SW480 (cell line): Measurements from ENCODE around the gene FAM78B.

Experiments
- DNase-seq: peaks from one replicate; pipeline ENCODE4 v3.0.0-alpha.2; 2016; ENCODE audit warnings: low spot score

The FAM78B gene, protein sequence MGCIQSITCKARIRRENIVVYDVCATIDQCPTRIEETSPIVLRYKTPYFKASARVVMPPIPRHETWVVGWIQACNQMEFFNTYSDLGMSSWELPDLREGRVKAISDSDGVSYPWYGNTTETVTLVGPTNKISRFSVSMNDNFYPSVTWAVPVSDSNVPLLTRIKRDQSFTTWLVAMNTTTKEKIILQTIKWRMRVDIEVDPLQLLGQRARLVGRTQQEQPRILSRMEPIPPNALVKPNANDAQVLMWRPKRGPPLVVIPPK

DNA sequence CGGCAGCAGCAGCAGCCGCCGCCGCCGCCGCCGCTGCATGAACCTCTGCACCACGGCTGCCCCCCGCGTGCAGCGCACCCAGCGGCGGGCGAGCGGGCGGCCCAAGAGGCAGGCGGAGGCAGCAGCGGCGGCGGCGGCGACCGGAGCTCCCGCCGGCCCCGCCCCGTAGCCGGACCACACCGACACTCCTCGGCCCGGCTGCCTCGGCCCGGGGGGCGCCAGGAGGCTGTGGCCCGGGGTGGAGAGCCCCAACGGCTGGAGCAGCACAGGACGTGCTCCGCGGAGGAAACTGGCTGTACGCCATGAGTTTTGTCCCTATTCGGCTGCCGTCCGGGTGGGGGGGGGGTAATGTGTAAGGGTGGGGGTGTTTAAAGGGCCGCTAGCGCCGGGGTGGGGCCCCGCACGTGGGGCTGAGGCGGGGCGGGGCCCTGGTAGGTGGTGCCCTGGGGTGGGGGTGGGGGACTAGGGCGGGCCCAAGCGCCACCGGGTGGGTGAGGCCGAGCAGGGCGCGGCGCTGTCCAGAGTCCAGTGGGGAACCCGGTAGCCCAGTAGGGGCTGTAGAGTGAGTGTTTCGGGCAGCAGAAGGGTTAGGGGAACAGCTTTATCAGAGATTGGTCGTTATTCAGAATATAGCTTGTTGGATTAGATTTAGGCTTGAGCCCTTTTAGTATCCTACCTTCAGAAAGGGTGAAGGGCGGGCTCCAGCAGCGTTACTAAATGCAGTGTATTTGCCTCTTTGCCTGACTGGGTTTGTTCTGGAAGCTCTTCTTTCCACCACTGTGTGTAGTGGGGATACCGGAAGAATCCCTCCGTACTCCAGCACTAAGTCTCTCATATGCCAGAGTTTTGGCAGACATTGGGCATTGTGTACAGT is at the start of gene FAM78B:
FAM78B (minus strand) TSS at position 304 of the 874 bp plus-strand sequence. CDS start 753 bp downstream, outside the sequence.
- peak; percentile 75 for DNase-seq

DNA sequence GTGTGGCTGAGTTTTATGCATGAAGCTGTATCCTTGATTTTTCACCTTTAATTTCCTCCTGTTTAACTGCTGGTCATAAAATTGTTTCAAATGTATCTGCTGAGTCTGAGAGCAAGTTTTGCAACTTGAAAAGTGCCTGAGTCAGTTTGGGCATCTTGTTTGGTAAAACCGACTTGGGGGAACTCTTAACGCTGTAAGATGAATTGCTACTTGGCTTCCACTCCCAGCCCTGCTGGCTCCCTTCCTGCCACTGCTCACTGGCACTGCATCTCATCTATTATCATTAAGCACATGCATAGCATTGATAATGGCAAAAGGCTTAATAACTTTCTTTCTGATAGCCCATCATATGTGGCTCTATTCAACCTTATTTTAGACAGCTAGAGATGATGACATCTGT is 35.7 kb upstream of the FAM78B start:
- DNase-seq = no peak

DNA sequence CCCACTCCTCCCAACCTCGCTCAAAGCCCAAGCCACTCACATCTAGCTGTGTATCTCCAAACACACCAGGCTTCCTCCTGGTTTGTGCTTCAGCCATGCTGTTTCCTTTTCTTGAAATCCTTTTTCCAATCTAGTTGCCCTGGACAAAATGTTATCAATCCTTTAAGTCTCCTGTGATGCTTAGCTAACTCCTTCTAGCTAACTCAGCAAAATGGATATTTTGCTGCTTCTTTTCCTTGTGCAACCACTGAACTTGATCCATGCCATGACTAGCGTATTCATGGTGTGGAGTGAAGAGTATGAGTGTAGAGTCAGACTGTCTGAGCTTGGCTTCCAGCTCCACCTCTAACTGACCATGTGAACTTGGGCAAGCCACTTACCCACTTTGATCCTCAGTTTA is 33.9 kb upstream of the FAM78B start:
- no peak for DNase-seq

DNA sequence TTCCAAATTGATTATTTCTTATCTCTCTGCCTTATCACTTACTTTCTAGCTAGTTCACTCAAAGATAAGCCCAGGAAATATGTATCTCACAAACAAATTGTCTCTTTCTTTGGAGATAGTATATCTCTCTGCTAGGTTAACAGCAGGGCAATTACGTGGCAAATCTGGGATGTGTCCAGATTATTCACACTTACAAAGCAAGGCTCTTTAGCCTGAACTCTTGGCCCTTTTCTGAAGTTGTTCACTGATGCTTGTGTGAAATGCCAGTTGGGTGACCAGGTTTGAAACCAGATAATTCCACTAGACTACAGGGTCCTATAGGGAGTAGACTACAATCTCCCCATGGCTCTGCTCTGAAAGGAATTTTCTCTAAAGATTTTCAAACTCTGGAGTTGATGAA is 30.8 kb upstream of the FAM78B start:
- DNase-seq = no peak

DNA sequence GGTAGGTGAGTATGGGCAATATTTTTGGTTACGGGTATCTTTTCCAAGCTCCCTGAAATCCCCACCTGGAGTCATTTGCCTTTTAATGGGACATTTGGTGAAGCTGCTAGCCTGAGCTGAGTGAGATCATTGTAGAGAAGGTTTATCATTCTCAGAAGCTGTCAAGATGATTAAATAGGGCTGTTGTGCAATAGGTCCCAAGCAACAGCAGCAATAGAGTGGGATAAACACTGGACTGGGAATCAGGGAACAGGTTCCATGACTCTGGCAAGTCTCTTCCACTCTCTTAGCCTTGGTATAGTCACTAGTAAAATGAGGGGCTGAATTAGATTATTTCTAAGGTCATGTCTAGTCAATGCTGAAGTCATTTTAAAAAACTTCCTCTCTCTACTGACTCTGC is 30.3 kb upstream of the FAM78B start:
- no peak for DNase-seq

DNA sequence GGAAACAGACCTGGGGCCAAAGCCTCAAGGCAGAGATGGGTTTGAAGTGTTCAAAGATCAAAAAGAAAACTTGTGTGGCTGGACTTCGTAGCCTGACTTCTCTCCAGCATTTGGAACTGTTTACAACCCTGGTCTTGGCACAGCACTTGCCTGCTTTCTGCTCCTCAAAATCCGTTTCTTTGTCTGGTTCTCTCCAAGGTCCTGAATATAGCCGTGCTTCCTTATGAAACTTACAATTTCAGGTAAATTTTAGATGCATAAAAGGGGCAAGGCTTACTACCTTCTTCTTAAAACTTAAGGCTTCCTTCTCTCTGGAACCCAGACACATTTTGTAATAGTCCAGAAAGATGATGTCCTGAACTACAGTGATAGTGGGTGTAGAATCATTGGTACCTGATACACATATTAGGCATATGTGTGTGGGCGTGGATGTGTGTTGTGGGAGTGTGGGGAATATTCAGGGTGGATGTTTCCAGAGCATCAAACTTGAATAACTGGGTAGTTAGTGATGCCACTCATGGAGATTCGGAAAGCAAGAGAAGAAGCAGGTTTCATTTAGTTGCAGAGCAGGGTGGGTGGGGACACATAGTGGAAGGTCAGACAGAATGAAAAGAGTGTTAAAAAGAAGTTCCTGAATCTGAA is 26.4 kb upstream of the FAM78B start:
- no peak for DNase-seq

DNA sequence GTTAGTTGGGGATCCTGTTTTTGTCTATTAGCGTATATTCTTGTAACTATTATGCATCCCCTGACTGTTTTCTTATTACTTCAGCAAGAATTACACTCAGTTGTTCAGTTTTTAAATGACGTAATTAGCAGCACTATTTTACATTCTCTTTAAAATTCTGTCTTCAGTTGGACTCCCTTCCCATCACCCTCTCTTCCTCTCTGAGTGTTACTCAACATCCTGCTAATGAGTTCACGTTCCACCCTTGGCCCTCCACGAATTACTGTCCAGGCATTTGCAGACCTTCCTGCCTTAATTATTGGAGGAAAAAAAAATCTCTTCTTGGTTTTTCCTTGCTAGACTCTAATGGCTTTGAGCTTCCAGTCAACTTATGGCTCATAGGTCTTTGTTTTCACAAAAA is 23.6 kb upstream of the FAM78B start:
- no peak for DNase-seq

DNA sequence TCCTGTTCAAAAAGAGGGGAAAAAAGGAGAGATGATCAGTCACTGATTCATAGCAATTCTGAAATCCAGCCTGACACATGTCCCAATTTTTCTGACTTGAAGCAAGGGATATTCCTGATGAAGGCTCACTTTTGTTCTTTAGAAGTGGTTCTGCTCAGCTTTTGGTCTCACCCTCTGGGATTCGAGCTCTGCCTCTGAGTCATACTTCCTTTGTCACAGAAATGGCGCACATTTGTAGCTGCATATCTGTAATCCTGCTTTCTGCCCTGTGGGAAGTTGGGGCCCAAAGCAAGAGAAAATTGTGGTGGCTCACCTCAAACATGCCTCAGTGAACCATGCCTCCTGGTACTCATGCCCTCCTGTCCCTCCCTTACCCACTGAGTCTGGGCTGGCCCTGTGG is 22.3 kb upstream of the FAM78B start:
- peak; percentile 6 for DNase-seq

DNA sequence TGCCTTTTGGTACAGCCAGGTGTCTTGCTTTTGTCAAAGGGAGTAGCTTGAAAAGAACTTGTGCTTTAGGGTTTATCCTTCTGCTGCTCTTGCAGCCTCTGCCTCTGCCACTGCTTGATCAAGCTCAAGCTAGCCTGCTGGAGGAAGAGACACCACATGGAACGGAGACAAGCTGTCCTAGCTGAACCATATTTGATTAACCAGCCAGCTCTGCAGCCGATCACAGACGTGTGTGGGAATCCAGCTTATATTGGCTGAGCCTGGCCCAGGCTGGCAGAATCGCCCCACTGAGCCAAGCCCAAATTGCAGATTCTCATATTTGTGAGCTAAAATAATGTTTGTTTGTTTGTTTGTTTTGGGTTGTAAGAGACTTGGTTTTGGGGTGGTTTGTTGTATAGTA is 18.7 kb upstream of the FAM78B start:
- DNase-seq = no peak

DNA sequence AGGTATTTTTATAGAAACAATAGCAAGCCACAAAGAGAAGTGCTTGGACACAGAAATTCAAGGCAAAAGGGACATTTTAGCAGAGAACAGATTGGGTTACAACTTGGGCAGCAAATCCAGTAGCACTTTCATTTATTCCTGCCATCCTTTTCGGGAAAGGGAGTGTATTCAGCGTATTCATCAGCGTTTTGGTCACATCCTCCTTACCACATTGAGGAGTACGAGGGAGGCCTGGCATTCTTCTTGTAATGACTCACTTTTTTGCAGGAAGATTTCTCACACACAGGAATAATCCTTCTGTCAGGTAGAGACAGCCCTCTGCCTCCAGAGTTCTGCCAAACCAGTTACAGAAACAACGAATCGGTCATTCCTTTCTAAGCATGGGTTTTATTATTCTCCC is 18.1 kb upstream of the FAM78B start:
- peak; percentile 58 for DNase-seq

DNA sequence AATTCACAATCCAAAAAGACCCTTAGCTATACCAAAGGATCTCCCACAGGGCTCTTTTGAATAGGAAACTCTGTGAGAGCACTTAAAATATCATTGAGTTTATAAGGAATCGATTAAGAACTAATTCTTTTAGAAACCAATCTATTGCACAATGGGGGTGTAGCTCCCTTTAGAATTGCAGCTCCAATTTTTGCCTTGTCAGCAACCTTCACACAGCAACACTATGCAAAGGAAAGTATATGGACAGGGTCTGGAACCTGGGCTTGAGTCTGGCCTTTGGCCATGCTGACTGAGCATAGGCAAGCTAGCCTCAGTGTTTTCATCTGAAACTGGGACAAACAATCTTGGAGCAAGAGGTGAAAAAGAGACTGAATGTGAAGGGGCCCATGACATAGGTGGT is 17.2 kb upstream of the FAM78B start:
- no peak for DNase-seq

DNA sequence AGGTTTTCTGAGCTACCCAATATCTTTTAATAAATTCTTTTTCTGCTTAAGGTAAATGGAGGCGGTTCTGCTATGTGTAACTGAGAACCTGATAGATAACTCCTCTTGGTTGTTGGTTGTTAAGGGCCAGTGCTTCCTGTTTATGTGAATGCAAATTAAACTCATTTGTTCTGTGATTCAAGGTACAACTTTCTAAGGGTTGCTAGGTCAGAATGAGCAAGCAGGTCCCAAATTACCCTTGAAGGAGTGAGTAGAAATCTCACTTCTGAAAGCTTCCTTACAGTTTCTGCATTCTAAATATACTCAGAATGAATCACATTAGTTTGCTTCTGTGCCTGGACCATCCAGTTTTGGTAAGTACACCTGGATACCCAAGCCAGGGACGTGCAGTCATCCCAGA is 15.5 kb upstream of the FAM78B start:
- no peak for DNase-seq

DNA sequence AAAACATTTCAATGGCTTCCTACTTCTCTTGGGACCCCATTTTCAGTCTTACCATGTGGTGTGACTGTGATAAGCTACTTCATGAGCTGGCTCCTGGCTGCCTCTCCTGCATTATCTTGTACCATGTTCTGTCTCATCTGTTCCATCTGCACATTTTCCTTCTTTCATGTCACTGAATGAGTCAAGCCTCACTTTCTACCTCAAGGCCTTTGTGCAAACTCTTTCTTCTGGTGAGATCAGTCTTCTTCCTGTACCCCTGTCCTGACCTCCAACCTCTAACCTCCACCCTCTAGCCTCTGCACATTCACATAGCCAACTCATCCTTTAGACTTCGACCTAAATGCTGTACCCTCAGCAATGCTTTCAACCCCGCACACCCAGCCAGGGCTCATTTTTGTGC is 9.6 kb upstream of the FAM78B start:
- no peak for DNase-seq

DNA sequence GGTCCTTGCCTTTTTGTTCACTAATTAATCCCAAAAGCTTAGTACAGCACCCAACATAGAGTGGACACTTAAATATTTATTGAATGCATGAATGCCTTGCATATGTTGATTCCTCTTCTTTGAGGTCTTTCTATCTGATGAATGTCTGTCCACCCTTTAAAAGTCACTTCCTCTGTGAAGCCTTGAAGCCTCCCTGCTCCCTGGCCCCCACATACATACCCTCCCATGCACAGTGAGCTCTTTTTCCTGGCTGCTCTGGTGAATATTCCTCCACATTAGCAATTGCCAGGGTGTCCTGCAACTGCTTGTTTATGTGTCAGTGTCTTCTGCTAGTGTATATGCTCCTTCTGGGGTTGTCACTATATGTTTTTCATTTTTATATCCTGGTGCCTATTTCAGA is 8.2 kb upstream of the FAM78B start:
- no peak for DNase-seq

DNA sequence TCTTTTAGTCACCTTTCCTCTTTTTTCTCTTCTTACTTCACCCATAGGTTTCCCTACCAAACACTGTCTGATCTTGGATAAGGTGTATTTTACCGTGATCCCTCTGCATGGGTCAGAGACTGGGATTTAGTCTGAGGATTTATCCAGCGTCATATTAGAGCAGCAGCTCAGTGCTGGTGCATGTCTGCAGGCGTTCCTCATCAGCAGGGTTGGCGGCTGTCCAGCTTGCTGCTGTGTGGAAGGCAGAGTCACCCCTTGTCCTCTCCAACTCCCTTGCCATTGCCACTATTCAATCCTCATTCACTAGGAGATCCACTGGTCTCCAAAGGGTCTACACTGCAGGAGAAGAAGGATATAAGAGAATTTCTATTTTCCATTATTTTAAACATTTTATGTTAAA is 7.3 kb upstream of the FAM78B start:
- DNase-seq = no peak

DNA sequence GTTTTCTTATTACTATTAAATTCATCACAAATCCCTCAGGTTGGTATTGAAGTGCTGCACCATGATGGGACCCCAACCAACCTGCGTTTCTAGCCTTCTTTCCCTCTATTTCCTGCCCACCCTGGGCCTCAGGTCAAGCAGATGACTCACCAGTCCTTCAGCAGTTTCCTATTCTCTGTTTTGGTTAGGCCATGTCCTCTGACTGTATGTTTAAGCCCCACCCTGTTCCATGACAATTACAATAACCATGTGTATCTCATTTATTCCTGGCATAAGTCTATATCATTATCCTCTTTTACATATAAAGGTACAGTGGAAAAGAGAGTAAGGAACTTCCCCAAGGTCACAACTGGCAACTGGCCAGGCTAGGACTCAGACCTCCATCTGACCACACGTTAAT is 5.3 kb upstream of the FAM78B start:
- peak; percentile 49 for DNase-seq

DNA sequence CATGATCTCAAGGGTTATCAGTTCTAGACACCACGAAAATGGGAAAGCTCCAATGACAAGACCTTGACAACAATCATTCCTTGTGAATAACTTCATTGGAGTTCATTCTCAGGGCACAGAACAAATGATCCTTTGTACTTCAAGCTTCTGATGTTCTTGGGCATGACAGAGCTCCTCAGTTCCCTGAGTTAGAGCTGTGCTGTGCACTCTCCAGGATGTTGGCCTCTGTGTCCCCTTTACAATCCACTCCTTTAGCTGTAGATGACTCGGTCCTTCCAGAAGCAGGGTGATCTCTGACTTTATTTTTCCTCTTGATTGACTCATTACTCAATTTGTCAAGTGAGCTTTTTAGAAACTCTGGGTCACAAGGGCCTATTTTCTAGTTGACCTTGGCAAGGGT is 3.9 kb upstream of the FAM78B start:
- DNase-seq = peak; percentile 56

DNA sequence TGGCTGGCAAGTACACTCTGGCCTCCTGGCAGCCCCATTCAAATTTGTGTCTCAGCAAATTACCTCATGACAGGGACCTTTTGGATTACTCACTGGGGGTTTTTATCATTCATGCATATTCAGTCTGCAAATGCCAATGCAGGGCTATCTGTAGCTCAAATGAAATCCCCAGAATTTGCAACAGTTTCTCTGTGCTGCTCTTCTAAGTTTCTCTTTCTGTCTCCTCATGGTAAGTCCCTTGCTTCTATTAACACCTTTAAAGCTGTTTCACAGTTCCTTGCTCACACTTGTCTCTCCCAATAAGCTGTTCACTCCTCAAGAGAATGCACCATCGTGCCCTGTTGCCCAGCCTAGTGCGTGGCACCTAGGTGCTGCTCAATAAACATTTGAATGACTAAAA is 3.3 kb upstream of the FAM78B start:
- no peak for DNase-seq

DNA sequence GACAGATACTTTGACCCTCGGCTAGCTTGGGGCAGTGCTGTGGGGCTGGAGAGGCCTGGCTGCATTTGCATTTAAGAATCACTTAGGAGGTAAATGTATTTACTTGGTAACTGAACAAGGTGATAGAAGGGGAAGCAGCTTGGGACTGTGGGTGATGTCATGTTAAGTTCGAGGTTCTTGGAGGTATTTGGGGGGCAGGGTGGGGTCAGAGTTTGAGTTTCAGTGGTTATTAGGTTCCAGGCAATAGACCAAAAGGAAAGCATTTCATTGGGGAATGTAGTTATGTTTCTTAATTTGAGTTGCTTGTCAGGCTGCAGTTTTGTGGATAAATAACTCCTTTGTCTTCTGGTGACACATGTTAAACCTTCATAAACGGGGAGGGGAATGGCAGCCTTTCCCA is 2.4 kb upstream of the FAM78B start:
- no peak for DNase-seq

DNA sequence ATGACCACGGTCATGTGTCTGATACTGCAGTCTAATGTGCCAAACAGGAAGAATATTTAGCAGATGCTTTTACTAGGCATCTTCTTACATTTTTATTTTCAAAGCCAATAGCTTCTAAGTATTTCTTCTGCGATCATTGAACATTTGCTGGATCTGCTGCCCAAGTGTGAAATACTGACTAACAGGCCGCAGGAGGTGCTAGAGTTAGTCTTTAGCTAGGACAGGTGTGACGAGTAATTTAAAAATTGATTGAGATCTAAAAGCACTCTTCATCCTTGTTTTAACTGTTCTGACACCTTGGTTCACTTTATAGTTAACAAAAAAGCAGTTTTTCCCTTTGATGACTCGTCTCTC is 748 bp upstream of the FAM78B start:
- DNase-seq = peak; percentile 52

DNA sequence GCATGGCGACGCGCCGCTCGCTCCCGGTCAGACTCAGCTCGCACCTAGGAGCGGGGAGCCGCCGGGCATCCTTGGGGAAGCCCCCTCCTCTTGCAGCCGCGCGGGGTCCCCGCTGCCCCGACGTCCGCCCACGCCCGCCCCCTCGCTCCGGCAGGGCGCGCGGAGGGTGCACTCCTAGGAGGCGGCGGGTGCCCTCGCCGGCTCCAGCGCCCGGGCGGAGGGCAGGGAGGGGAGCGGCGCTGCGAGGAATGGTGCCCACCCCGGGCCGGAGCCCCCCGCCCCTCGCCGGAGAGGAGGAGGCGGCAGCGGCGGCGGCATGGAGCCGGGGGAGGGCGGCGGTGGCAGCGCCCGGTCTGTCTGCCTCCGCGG is 488 bp downstream of the FAM78B start:
- DNase-seq = no peak

DNA sequence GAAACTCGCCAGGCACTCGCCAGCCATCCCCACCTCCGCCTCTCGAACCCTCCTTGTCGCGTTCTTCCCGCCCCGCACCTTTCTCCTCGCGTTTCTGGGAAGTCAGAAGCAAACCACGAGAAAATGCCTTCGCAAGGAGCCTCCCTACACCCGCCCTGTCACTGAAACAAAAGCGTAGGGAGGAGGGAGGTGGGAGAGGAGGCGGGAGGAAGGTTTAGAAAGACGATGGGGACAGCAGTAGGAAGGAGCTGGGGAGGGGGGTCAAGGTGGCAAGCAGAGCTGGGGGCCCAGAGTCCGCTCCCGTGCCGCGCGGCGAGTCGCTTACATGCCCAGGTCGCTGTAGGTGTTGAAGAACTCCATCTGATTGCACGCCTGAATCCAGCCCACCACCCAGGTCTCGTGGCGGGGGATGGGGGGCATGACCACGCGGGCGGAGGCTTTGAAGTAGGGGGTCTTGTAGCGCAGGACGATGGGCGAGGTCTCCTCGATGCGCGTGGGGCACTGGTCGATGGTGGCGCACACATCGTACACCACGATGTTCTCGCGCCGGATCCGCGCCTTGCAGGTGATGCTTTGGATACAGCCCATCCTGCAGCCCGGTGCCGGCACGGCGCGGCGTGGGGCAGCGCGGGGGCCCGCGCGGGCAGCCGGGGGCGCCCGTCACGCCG is 1.0 kb downstream of the FAM78B start:
- DNase-seq = peak; percentile 30
